AG10803 (cell line): ENCODE measurements around the gene PDLIM5.
A peak's percentile ranks its signal among the peaks of the same experiment; 100 is the strongest.

Experiments
- DNase-seq: peaks from one replicate; pipeline ENCODE4 v3.0.0; 2010; ENCODE audit warnings: low read depth
- H3K4me3 ChIP-seq: 2 replicates; pipeline ENCODE4 v1.5.1; 2011; ENCODE audit warnings: mild to moderate bottlenecking, low read length, control low read depth
- CTCF ChIP-seq: conservative IDR thresholded peaks from 2 replicates; pipeline ENCODE4 v1.5.1; 2011; ENCODE audit warnings: mild to moderate bottlenecking, low read length, control low read depth, inconsistent platforms

The PDLIM5 gene

GRCh38 chr4:94516067-94516466 is 64.3 kb downstream of the PDLIM5 start:
- H3K4me3 ChIP-seq, result no peak overlapping the region
- DNase-seq, result peak; percentile 69

GRCh38 chr4:94516999-94517398 is 65.3 kb downstream of the PDLIM5 start:
- no peak for DNase-seq
- no peak overlapping the region for H3K4me3 ChIP-seq
- TF ChIP-seq CTCF, result no peak

More at GRCh38 chr4:94516067-94516466, 64.3 kb downstream of the PDLIM5 start:
- no peak for TF ChIP-seq CTCF

- no peak overlapping the region for H3K4me3 ChIP-seq
- DNase-seq, result no peak
- TF ChIP-seq CTCF, result no peak
Observed at GRCh38 chr4:94517492-94517891, 65.8 kb downstream of the PDLIM5 start.

DNA sequence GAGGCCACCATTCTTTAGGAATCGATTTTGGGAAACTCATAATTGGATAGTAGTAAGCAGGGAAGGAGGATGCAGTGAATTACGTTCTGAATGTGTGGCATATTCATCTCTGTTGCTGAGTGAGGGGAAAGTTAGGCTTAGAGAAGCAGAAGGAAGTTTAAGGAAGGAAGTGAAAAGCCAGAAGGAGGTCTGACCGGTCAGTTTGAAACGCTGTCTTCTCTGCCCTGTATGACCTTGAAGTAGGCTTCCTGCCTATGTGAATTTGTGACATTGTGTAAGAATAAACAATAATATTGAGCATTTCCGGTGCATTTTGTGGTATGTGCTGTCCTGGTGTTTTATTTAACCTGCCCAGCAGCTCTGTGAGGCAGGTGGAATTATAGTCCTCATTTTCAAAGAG is 67.3 kb downstream of the PDLIM5 start:
- no peak for TF ChIP-seq CTCF
- H3K4me3 ChIP-seq, result no peak overlapping the region
- no peak for DNase-seq

DNA sequence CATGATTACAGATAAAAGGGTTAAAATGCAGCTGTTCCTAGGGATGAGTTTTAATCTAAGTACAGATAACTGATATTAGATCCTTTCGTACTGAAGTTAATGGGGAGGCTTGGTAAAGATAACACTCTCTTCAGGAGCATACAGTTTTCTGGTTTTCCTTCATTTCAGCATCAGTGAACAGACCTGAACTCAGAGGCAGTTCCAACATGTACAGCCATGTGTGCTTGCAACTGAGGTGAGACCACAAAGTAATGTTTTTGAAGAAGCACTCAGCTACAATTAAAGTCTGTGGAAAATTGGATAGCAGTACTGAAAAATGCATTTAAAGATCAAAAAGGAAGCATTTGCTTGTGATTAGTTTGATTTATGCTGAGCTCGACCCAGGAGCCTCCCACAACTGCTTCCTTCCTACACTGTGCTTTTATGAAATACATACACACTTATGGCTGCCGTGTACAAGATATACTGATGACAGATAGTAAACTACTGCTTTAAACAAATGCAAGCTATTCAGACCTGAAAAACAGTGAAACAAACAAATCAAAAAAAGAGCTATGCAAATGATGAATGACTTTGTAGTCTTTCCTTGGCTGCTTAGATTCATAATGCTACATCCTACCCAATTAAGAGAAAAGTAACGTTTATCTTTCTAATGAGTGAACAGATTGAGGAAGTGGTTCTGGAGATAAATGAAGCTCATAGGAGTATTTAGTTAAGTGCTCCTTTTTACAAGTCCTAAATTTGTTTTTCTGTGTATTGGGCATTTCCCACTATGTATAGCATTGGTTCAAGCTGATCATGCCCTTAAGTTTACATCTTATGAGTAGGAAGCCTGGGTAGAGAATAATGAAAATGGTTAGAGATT is 68.4 kb downstream of the PDLIM5 start:
- TF ChIP-seq CTCF, result no peak
- DNase-seq, result no peak
- no peak overlapping the region for H3K4me3 ChIP-seq

DNA sequence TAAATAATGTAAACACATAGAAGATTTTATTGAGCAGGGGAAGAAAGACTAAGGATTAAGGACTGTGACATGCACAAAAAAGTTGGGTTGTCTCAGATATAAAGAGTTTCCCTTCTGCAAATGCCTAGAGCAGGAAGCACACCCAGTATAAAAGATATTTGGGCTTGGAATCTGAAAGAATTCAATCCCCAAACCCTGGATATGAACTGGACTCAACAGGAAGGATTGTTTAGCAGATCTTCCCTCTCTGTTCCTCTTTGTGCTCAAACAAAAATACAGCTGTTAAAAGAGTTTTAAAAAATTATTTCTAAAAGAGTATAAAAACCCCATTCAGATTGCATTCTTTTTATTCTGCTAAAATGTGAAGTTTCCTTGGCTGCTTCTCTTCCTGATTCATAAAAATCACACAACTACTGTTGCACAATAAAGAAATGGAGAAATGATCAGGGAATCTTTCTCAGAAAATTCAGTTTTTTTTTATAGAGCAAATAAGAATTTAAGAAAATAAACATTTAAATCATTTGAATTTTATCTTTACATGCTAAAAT is 71.4 kb downstream of the PDLIM5 start:
- TF ChIP-seq CTCF, result no peak
- DNase-seq, result peak; percentile 26
- H3K4me3 ChIP-seq, result no peak overlapping the region

DNA sequence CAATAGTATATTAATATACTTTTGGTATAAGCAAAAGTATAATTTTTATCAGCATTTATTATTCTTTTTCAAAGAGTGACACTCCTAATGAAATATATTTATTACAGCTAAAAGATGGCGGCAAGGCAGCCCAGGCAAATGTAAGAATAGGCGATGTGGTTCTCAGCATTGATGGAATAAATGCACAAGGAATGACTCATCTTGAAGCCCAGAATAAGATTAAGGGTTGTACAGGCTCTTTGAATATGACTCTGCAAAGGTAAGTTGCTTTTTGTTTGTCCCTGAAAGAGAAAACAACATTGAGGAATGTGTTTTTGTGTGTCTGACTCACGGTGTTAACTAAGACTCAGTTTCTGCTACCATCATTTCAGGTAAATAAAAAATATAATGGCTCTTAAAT is 71.9 kb downstream of the PDLIM5 start:
- H3K4me3 ChIP-seq, result no peak overlapping the region
- no peak for TF ChIP-seq CTCF
- DNase-seq, result no peak
